ENCODE data around the gene LIMS1. TPM values are rescaled to one million over a fixed set of nuclear protein-coding genes. Genes with fewer than 3 reads are reported as not detected.
A peak's percentile ranks its signal among the peaks of the same experiment; 100 is the strongest.
"Not testable (repeated sequence)": the region's sequence is repeated elsewhere in the genome, so short reads cannot be mapped to it uniquely, and the experiment has no call there.

The LIMS1 gene
- total RNA-seq, 4 donors from 2014 or later: 147 to 308 (median 224) TPM

GRCh38 chr2:108672200-108672805 lies 138.0 kb downstream of the LIMS1 start:
- H3K36me3 ChIP-seq: peaks cover 0 to 25% of the 10 kb centered on the region in 2 donors
- H3K4me3 ChIP-seq; DNase-seq; intact Hi-C loops (cut with DNase I; ENCODE audit: low total_unique reads); H3K9me3 ChIP-seq; H3K4me1 ChIP-seq; in situ Hi-C loops (cut with MboI; ENCODE audit: low sequenced_read_pairs in 4 of 4); ATAC-seq; H3K27ac ChIP-seq; H3K27me3 ChIP-seq: not testable (repeated sequence)

- ATAC-seq; DNase-seq; intact Hi-C loops (cut with DNase I; ENCODE audit: low total_unique reads); H3K27me3 ChIP-seq; H3K4me3 ChIP-seq; H3K27ac ChIP-seq; H3K9me3 ChIP-seq: not testable (repeated sequence)
- Histone ChIP-seq H3K4me1 (peaks cover 4 to 19% of the 10 kb centered on the region in 2 donors), H3K36me3 (peaks cover 0 to 40% of the 10 kb centered on the region in 2 donors)
- in situ Hi-C loops (cut with MboI; ENCODE audit: low sequenced_read_pairs in 4 of 4): loop anchor here in 1 of 4 donors (25.0 kb wide), 1 partner anchor 111 kb away; the partner anchor contains the start of gene CCDC138
Measured at GRCh38 chr2:108676522-108676921, 142.3 kb downstream of the LIMS1 start.

- intact Hi-C loops (cut with DNase I; ENCODE audit: low total_unique reads); DNase-seq; ATAC-seq; H3K27me3 ChIP-seq; H3K9me3 ChIP-seq; H3K4me3 ChIP-seq: not testable (repeated sequence)
- in situ Hi-C loops (cut with MboI; ENCODE audit: low sequenced_read_pairs in 4 of 4): loop anchor here in 1 of 4 donors (25.0 kb wide), 1 partner anchor 110 kb away; the partner anchor contains the start of gene CCDC138
- H3K36me3 ChIP-seq: peaks cover 0 to 44% of the 10 kb centered on the region in 2 donors
- H3K4me1 ChIP-seq: peaks cover 4 to 19% of the 10 kb centered on the region in 2 donors
- H3K27ac ChIP-seq: peak overlapping the region in 3 of 4 donors; percentile 54 to 76 (median 65)
Measured at GRCh38 chr2:108677239-108677744, 143.0 kb downstream of the LIMS1 start.

- peak; percentile 94 to 95 for ATAC-seq
- H3K4me3 ChIP-seq; H3K27me3 ChIP-seq; DNase-seq; H3K9me3 ChIP-seq; intact Hi-C loops (cut with DNase I; ENCODE audit: low total_unique reads): not testable (repeated sequence)
- in situ Hi-C loops (cut with MboI; ENCODE audit: low sequenced_read_pairs in 4 of 4): loop anchor here in 1 of 4 donors (25.0 kb wide), 1 partner anchor 109 kb away; the partner anchor contains the start of gene CCDC138
- H3K27ac ChIP-seq: peak overlapping the region; percentile 35 to 76 (median 60)
- peaks cover 4 to 19% of the 10 kb centered on the region in 2 donors for H3K4me1 ChIP-seq
- peaks cover 3 to 51% of the 10 kb centered on the region in 2 donors for H3K36me3 ChIP-seq
Measured at GRCh38 chr2:108678198-108678651, 144.0 kb downstream of the LIMS1 start.

- H3K27me3 ChIP-seq; H3K4me3 ChIP-seq; DNase-seq; H3K9me3 ChIP-seq; H3K27ac ChIP-seq; intact Hi-C loops (cut with DNase I; ENCODE audit: low total_unique reads); ATAC-seq: not testable (repeated sequence)
- H3K36me3 ChIP-seq: peaks cover 8 to 64% of the 10 kb centered on the region in 2 donors
- peaks cover 4 to 19% of the 10 kb centered on the region in 2 donors for H3K4me1 ChIP-seq
- in situ Hi-C loops (cut with MboI; ENCODE audit: low sequenced_read_pairs in 4 of 4): loop anchor here in 1 of 4 donors (25.0 kb wide), 1 partner anchor 106 kb away; the partner anchor contains the start of gene CCDC138
Measured at GRCh38 chr2:108680805-108681204, 146.5 kb downstream of the LIMS1 start.

- in situ Hi-C loops (cut with MboI; ENCODE audit: low sequenced_read_pairs in 4 of 4): loop anchor here in 1 of 4 donors (25.0 kb wide), 1 partner anchor 98 kb away; the partner anchor contains the start of gene CCDC138
- ATAC-seq: peak; percentile 57 to 62
Measured at GRCh38 chr2:108688818-108689756, 154.8 kb downstream of the LIMS1 start.

GRCh38 chr2:108690001-108690400 lies 155.7 kb downstream of the LIMS1 start:
- H3K27ac ChIP-seq; H3K4me1 ChIP-seq; H3K27me3 ChIP-seq; H3K4me3 ChIP-seq; intact Hi-C loops (cut with DNase I; ENCODE audit: low total_unique reads); H3K36me3 ChIP-seq; DNase-seq; H3K9me3 ChIP-seq: not testable (repeated sequence)
- in situ Hi-C loops (cut with MboI; ENCODE audit: low sequenced_read_pairs in 4 of 4): loop anchor here in 1 of 4 donors (25.0 kb wide), 1 partner anchor 97 kb away; the partner anchor contains the start of gene CCDC138
- ATAC-seq: peak; percentile 69 to 72

More at GRCh38 chr2:108688818-108689756, 154.8 kb downstream of the LIMS1 start:
- intact Hi-C loops (cut with DNase I; ENCODE audit: low total_unique reads); H3K4me3 ChIP-seq; H3K4me1 ChIP-seq; H3K27me3 ChIP-seq; H3K9me3 ChIP-seq: not testable (repeated sequence)
- DNase-seq: peak in 1 of 2 donors; percentile 38
- peaks cover 0 to 13% of the 10 kb centered on the region in 2 donors for H3K36me3 ChIP-seq
- H3K27ac ChIP-seq: peak overlapping the region in 2 of 4 donors; percentile 31 to 36

All from gastrocnemius medialis (tissue), 4 donors.